Fibroblast of lung (primary cell): ENCODE results near the gene FRAT2.

ENCODE experiments used
- EZH2 ChIP-seq: IDR thresholded peaks from 2 replicates; pipeline ENCODE4 v1.5.1; 2012; ENCODE audit warnings: low read length, control low read depth, mild to moderate bottlenecking; ENCODE audit errors: missing control alignments
- TF ChIP-seq, protein P1 (sequence below), 2 donors: IDR thresholded peaks in 1 of 2; conservative IDR thresholded peaks in 1 of 2; 1 replicate in 1 of 2; 2 replicates in 1 of 2; pipeline ENCODE4 v1.5.1; 2011 to 2012; ENCODE audit warnings: low read length in 2 of 2, control low read depth in 1 of 2, inconsistent platforms in 1 of 2, low read depth in 1 of 2, mild to moderate bottlenecking in 1 of 2

DNA sequence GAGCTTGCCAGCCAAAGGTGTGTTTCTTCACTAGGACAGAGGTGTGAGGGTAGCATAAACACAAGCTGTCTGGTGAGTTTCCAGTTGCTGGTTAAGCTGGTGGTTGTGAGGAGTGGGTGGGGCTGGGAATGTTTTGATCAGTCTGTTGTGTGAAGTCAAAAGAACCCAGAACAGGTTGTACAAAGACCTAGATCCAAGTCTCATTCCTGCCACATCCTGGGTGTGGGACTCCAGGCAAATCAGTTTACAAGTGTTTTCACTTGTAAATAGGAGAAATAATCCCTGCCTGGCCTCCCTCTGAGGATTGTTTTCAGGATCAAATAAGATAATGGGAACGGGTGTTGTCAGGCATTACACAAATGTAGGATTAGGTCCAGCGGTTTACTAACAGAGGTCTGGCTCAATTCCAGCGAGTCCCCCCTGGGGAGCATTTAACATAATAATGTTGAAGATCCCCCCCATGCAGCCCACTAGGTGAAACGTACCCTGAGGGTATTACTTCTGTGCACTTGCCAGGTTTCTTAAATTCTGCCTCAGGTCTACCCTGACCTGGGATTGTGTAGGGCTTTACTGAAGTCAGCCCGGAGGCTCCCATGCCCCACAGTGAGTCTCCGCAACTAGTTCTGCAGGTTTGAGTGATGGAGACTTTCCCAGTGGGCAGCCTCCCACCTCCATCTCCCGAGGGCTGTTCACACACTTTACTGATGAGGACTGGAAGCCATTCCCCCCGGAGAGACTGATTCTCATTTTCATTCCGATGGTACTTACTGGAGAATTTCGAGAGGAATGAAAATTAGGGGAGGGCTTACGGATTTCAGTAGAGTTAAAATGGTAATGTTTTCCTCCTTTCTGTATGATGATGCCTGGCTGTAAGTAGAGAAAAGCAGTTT lies 2.7 kb upstream of the FRAT2 start:
- TF ChIP-seq EZH2 = no peak
- TF ChIP-seq, protein P1, sequence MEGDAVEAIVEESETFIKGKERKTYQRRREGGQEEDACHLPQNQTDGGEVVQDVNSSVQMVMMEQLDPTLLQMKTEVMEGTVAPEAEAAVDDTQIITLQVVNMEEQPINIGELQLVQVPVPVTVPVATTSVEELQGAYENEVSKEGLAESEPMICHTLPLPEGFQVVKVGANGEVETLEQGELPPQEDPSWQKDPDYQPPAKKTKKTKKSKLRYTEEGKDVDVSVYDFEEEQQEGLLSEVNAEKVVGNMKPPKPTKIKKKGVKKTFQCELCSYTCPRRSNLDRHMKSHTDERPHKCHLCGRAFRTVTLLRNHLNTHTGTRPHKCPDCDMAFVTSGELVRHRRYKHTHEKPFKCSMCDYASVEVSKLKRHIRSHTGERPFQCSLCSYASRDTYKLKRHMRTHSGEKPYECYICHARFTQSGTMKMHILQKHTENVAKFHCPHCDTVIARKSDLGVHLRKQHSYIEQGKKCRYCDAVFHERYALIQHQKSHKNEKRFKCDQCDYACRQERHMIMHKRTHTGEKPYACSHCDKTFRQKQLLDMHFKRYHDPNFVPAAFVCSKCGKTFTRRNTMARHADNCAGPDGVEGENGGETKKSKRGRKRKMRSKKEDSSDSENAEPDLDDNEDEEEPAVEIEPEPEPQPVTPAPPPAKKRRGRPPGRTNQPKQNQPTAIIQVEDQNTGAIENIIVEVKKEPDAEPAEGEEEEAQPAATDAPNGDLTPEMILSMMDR (conservative IDR thresholded peaks at IDR 0.05 in 1 of 2, IDR thresholded peaks at IDR 0.05 in 1 of 2; ENCODE audit: low read depth in 1 of 2, low read length in 2 of 2) = no peak
